ENCODE measurements around the gene VSIR.

DNA sequence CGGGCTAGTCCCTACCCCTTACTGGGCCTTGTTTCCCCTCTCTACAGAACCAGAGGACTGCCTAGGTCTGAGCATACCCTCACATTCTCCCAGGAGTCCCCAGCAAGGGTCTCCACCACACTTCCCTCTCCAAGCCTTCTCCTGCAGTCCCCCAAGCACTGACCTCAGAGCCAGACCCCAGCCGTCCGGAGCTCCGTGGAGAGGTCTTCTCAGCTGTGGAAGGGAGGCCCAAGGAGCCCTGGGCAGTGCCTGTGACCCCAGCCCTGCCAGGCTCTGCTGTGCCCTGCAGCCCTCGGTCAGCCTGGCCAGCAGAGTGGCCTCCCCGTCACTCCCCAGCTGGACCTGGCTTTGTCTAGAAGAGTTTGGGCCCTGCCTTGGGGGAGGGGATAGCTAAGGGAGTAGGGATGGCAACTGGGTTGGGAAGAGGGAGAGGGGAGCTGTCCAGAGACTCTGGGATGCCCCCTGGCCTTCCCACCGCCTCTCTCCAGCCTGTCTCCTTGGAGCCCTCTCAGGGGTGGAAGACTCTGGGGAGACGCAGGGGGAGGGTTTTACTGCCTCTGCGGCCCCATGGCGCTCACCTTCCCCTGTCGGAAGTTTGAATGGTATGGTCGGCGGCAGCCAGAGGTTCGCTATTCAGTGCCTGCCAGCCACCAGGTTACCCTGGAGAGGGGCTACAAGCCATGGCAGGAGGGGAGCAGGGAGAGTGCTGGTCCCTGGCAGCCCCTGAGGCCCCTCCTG is 53.7 kb downstream of the VSIR start, which contains the start of gene C10orf105:
- TF ChIP-seq, protein P1, sequence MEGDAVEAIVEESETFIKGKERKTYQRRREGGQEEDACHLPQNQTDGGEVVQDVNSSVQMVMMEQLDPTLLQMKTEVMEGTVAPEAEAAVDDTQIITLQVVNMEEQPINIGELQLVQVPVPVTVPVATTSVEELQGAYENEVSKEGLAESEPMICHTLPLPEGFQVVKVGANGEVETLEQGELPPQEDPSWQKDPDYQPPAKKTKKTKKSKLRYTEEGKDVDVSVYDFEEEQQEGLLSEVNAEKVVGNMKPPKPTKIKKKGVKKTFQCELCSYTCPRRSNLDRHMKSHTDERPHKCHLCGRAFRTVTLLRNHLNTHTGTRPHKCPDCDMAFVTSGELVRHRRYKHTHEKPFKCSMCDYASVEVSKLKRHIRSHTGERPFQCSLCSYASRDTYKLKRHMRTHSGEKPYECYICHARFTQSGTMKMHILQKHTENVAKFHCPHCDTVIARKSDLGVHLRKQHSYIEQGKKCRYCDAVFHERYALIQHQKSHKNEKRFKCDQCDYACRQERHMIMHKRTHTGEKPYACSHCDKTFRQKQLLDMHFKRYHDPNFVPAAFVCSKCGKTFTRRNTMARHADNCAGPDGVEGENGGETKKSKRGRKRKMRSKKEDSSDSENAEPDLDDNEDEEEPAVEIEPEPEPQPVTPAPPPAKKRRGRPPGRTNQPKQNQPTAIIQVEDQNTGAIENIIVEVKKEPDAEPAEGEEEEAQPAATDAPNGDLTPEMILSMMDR (IDR thresholded peaks at IDR 0.05): no peak
- TF ChIP-seq POLR2A (IDR thresholded peaks at IDR 0.05): no peak
